Fibroblast of skin of right biceps (primary cell): ENCODE data around the gene RPS13.
"Not testable (repeated sequence)": the region's sequence is repeated elsewhere in the genome, so short reads cannot be mapped to it uniquely, and the experiment has no call there.

ENCODE experiments used
- DNase-seq: peaks from one replicate; pipeline ENCODE4 v3.0.0-alpha.2; 2013

The RPS13 gene

GRCh38 chr11:17077520-17078401 is at the start of gene RPS13:
RPS13 (minus strand) TSS chr11:17077667; CDS start chr11:17077641, 26 bp downstream.
- peak; percentile 99 for DNase-seq

DNA sequence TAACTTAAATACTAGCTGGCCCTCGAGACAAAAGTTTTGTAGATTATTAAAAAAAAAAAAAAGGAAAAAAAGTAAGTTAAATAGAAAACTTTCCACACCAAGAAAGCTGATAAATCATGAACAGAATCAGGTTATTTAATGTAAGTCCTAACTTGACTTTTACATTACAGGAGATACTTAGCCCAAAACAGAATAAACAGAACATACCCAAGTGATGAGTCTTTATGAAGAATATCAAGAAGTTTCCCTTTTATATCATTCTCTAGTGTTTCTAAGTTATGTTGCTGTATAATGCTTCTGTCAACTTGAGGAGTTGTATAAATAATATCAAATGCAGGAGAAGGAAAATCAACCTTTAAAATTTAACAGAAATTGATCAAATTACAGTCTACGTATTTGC is 44.5 kb upstream of the RPS13 start:
- no peak for DNase-seq

DNA sequence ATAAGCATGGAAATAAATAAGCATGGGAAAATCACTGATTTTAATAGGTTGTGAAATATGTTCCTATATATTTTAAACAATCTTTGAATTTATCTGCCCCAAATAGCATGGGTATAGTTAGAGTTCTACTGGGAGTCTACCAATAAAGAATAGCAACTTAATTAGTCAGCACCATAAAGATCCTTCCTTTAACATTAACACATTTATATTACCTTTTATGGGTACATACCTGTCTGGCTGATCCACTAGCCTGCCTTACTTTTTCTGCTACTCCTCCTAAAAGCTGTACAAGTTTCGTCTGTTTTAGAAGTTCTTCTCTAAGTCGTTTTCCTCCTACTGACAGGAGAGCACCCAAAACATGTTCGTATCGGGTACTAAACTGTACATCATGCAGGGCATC is 39.8 kb upstream of the RPS13 start:
- no peak for DNase-seq

DNA sequence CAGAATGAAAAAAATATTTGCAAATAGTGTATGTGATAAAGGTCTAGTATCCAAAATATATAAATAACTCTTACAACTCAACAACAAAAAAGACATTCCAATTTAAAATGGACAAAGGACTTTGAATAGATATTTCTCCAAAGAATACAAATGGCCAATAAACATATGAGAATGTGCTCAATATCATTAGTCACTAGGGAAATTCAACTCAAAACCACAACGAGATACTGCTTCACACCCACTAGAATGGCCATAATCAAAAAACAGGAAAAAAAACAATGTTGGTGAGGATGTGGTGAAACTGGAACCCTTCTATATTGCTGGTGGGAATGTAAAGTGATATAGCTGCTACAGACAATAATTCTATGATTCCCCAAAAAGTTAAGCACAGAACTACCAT is 38.6 kb upstream of the RPS13 start:
- DNase-seq, result no peak

DNA sequence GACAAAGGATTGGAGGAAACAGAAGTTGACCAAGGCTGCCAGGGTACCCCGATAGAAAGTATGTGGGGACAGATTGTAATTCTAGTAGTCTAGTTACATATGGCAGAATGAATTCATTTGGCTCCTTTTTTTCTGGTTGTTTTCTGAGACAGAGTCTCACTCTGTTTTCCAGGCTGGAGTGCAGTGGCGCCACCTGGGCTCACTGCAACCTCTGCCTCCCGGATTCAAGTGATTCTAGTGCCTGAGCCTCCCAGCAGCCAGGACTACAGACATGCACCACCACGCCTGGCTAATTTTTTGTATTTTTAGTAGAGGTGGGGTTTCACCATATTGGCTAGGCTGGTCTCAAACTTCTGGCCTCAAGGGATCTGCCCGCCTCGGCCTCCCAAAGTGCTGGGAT is 30.3 kb upstream of the RPS13 start:
- DNase-seq, result not testable (repeated sequence)

- not testable (repeated sequence) for DNase-seq
These were observed 28.1 kb upstream of the RPS13 start for GRCh38 chr11:17105404-17106040.

DNA sequence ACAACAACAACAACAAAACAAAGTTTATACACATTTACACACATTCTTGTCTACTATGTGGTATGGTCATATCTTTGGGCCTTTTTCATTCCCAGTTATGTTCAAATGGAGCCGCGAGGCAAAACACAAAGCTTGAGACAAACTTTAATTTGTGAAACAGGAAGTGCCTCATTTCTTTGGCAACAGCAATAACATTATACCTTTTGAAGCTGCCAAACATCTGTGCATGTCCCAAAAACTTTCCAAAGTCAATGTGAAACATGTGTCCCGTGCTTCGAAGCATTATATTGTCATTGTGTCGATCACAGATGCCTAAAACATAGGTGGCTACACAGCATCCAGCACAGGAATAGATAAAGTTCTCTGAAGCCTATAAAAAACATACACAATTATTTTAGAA is 25.0 kb upstream of the RPS13 start:
- DNase-seq, result no peak

- DNase-seq, result no peak
These were observed 21.2 kb upstream of the RPS13 start for GRCh38 chr11:17098658-17099057.

- DNase-seq, result no peak
These were observed 20.6 kb upstream of the RPS13 start for GRCh38 chr11:17098038-17098437.

GRCh38 chr11:17085976-17086375 is 8.5 kb upstream of the RPS13 start:
- not testable (repeated sequence) for DNase-seq

DNA sequence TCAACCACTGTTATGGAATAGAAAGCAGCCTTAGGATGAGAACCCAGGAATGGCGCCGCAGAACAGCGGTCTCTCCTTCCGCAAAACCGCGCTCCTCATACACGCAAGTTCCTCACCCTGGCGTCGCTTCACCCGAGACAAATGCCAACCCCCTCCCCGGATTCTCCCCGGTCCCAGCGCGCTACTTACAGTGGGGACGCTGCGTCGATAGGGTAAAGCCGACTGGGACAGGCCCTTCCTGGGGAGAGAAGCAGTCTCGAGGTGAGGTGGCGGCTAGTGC is 287 bp downstream of the RPS13 start:
- DNase-seq, result no peak

DNA sequence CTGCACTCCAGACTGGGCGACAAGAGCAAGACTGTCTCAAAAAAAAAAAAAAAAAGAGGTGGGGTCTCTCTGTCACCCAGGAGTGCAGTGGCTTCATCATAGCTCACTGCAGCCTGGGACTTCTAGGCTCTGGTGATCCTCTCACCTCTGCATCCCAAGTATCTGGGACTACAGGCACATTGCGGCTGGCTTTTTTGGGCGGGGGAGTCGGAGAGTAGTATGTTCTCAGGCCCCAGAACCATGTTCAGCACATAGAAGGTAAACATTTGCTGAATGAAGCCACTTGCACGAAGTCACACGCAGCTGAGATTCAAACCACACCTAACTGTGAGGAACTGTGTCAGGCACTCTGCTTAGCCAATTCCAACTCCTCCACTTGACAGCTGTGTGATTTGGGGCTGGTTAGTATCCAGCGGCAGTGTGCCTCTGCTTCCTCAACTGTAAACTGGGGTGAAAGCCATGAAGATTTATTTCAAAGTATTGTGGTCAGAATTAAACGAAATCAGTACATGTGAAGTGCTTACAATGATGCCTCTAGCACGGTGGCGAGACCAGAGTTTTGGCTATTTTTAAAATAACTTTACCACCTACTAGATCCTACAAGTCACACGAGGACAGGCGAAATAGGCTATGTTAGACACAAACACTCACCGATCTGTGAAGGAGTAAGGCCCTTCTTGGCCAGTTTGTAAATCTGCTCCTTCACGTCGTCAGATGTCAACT is 789 bp downstream of the RPS13 start:
- peak; percentile 4 for DNase-seq

DNA sequence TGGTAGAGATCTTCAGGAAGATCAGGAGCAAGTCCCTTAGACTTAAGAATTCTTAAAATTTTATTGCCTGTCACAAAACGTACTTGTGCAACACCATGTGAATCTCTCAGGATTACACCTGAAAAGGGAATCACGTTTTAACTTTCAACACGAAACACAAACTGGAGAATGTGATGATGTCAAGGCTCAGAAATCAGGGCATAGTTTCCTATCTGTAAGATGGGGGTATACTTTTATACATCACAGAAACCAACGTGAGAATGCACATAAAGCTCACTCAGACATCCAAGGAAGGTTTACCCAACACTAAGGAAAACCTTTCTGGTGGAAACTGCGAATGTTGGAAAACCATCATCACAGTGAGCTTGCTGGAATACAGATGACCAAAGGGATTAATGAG is 2.0 kb downstream of the RPS13 start:
- DNase-seq, result no peak

DNA sequence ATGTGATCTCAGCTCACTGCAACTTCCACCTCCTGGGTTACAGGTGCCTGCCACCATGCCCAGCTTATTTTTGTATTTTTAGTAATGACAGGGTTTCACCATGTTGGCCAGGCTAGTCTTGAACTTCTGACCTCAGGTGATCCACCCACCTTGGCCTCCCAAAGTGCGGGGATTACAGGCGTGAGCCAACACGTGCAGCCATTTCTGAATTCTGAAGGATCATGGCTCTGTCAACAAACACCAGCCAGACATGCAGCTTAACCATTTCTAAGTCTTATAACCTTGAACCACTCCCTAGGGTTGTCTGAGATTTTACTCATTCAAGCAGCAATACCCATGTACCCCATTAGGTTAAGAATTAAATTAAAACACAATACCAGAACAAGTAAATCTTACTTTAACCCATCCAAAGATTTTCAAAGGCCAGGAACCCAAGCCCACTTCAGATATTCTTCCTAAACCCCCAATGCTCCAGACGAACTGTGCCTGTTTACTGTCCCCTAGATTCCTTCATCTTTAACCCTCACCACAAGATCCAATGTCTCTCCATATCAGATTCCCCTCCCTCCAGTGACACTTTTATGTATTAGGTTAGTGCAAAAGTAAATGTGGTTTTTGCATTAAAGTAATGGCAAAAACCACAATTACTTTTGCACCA is 4.0 kb downstream of the RPS13 start:
- DNase-seq, result no peak

DNA sequence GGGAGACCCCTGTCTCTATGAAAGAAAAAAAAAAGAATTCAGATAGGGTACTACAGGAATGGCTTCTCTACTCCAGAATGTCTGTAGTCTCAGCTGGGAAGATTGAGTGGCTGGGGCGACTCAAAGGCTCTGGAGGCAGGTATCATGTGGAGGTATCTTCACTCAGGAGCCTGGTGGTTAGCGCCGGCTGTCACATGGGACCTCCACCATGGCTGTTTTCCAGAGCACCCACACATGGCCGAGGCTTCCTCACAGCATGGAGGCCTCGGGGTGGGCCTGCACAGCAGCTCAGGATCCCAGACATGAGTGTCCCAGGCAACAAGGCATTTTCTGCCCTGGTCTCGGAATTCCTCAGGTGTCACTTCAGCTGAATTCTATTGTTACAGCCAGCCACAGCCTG is 10.1 kb downstream of the RPS13 start:
- no peak for DNase-seq

- DNase-seq, result no peak
These were observed 10.8 kb downstream of the RPS13 start for GRCh38 chr11:17066691-17067090.

- peak; percentile 31 for DNase-seq
These were observed 14.1 kb downstream of the RPS13 start for GRCh38 chr11:17063171-17064002.

DNA sequence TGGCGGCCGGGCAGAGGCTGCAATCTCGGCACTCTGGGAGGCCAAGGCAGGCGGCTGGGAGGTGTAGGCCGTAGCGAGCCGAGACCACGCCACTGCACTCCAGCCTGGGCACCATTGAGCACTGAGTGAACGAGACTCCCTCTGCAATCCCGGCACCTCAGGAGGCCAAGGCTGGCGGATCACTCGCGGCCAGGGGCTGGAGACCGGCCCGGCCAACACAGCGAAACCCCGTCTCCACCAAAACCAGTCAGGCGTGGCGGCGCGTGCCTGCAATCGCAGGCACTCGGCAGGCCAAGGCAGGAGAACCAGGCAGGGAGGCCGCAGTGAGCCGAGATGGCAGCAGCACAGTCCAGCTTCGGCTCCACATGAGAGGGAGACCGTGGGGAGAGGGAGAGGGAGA is 26.3 kb downstream of the RPS13 start:
- DNase-seq, result not testable (repeated sequence)

GRCh38 chr11:17048491-17048890 is 29.0 kb downstream of the RPS13 start:
- DNase-seq, result not testable (repeated sequence)

GRCh38 chr11:17046690-17047089 is 30.8 kb downstream of the RPS13 start:
- DNase-seq, result no peak

DNA sequence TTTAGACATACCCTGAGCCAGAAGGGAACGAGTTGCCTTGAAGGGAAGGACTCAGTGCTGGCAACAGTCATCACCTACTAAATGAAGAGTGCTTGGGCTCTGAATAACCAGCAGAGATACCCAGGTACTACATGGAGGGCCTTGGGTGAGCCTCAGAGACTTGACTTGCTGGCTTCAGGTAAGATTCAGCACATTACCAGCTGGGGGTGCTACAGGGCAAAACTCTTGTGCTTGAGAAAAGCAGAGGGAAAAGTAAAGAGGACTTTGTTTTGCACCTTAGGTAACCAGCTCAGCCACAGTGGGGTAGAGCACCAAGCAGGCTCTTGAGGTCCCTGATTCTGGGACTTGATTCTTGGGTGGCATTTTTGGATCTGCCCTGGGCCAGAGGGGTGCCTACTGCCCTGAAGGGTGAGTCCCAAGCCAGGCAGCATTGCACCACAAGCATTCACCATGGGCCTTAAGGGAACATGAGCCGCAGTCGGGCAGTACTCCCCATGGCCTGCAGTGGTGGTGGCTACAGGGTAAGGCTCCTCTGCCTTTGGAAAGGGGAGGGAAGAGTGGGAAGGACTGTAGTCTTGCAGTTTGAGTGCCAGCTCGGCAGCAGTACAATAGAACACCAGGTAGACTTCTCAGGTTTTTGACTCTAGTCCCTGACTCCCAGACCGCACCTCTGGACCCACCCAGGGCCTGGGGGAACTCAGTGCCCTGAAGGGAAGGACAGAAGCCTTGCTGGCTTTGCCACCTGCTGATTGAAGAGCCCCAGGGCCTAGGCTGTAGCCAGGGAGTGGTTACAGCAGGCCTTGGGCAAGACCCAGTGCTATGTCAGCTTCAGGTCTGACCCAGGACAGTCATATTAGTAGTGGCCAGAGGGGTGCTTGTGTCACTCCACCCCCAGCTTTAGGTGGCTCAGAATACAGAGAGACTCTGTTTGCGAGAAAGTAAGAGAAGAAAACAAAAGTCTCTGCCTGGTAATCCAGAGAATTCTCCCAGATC is 40.5 kb downstream of the RPS13 start:
- DNase-seq, result no peak
